Trophoblast cell (in vitro differentiated cells and primary cell): ENCODE data around the gene OPN1SW.

Experiments
- DNase-seq, 2 donors: peaks; one replicate each; pipeline ENCODE4 v3.0.0-alpha.2; 2016
- H2AFZ ChIP-seq: 2 replicates; pipeline ENCODE4 v1.6.1; 2013; ENCODE audit warnings: low read length, moderate library complexity, mild to moderate bottlenecking; ENCODE audit not compliant: insufficient read depth, poor library complexity
- H2AK5ac ChIP-seq: 2 replicates; pipeline ENCODE4 v1.6.1; 2013; ENCODE audit warnings: mild to moderate bottlenecking, low read length
- H2BK120ac ChIP-seq: 2 replicates; pipeline ENCODE4 v1.6.1; 2013; ENCODE audit warnings: low read length, mild to moderate bottlenecking, moderate library complexity; ENCODE audit not compliant: insufficient read depth, poor library complexity
- H2BK12ac ChIP-seq: 2 replicates; pipeline ENCODE4 v1.6.1; 2013; ENCODE audit warnings: mild to moderate bottlenecking, low read length, moderate library complexity
- H2BK5ac ChIP-seq: 2 replicates; pipeline ENCODE4 v1.6.1; 2013; ENCODE audit warnings: low read length, low read depth, moderate library complexity, mild to moderate bottlenecking; ENCODE audit not compliant: poor library complexity
- H3K14ac ChIP-seq: 2 replicates; pipeline ENCODE4 v1.6.1; 2013; ENCODE audit warnings: mild to moderate bottlenecking, low read length
- H3K18ac ChIP-seq: 2 replicates; pipeline ENCODE4 v1.6.1; 2013; ENCODE audit warnings: mild to moderate bottlenecking, low read length
- H3K23ac ChIP-seq: 2 replicates; pipeline ENCODE4 v1.6.1; 2013; ENCODE audit warnings: low read length
- H3K27ac ChIP-seq: 2 replicates; pipeline ENCODE4 v1.5.1; 2013; ENCODE audit warnings: low read depth, mild to moderate bottlenecking, inconsistent platforms, low read length, moderate library complexity
- H3K27me3 ChIP-seq: 2 replicates; pipeline ENCODE4 v1.6.1; 2013; ENCODE audit warnings: inconsistent platforms, mild to moderate bottlenecking, low read length, moderate library complexity; ENCODE audit not compliant: insufficient read depth
- H3K36me3 ChIP-seq, 2 experiments: 1 replicate in 1 of 2; 2 replicates in 1 of 2; pipeline ENCODE4 v1.6.1; 2013; ENCODE audit warnings: low read length in 2 of 2, mild to moderate bottlenecking in 2 of 2, moderate library complexity in 1 of 2; ENCODE audit not compliant: insufficient read depth in 2 of 2, control insufficient read depth in 1 of 2
- H3K4ac ChIP-seq: 2 replicates; pipeline ENCODE4 v1.6.1; 2013; ENCODE audit warnings: low read depth, mild to moderate bottlenecking, low read length, moderate library complexity
- H3K4me1 ChIP-seq, 2 experiments: 1 replicate in 1 of 2; 2 replicates in 1 of 2; pipeline ENCODE4 v1.6.1; 2013; ENCODE audit warnings: low read length in 2 of 2, mild to moderate bottlenecking in 2 of 2, moderate library complexity in 1 of 2; ENCODE audit not compliant: insufficient read depth in 2 of 2, control insufficient read depth in 1 of 2
- H3K4me2 ChIP-seq: 2 replicates; pipeline ENCODE4 v1.6.1; 2013; ENCODE audit warnings: inconsistent platforms, mild to moderate bottlenecking, low read length, moderate library complexity
- H3K4me3 ChIP-seq: 2 replicates; pipeline ENCODE4 v1.5.1; 2013; ENCODE audit warnings: mild to moderate bottlenecking, low read depth, low read length, inconsistent platforms
- H3K79me1 ChIP-seq: one replicate; pipeline ENCODE4 v1.6.1; 2013; ENCODE audit warnings: low read length
- H3K79me2 ChIP-seq: 2 replicates; pipeline ENCODE4 v1.6.1; 2013; ENCODE audit warnings: low read length, mild to moderate bottlenecking; ENCODE audit not compliant: control insufficient read depth, insufficient read depth, poor library complexity
- H3K9ac ChIP-seq: 2 replicates; pipeline ENCODE4 v1.6.1; 2013; ENCODE audit warnings: mild to moderate bottlenecking, low read length
- H3K9me3 ChIP-seq: 2 replicates; pipeline ENCODE4 v1.6.1; 2013; ENCODE audit warnings: low read depth, mild to moderate bottlenecking, control low read depth, inconsistent platforms, low read length; ENCODE audit not compliant: insufficient read depth
- H4K12ac ChIP-seq: 2 replicates; pipeline ENCODE4 v1.6.1; 2013; ENCODE audit warnings: low read depth, mild to moderate bottlenecking, low read length, moderate library complexity
- H4K8ac ChIP-seq: 2 replicates; pipeline ENCODE4 v1.6.1; 2013; ENCODE audit warnings: low read depth, mild to moderate bottlenecking, low read length, moderate library complexity
- H4K91ac ChIP-seq: one replicate; pipeline ENCODE4 v1.6.1; 2013; ENCODE audit warnings: low read depth, mild to moderate bottlenecking, low read length, moderate library complexity
- WGBS: extraction: QIAGEN DNeasy Blood & Tissue Kit; methylation state at CpG from one replicate; pipeline ENCODE4 v1.1.7; 2013; ENCODE audit warnings: missing lambda C conversion rate; ENCODE audit not compliant: insufficient read length, insufficient coverage; ENCODE audit errors: extremely low coverage; 5-methylcytosine and 5-hydroxymethylcytosine counted together

Gene OPN1SW

GRCh38 chr7:128799451-128799850 is 23.9 kb upstream of the OPN1SW start:
- H3K14ac ChIP-seq: no peak overlapping the region
- H4K8ac ChIP-seq: no peak overlapping the region

GRCh38 chr7:128796327-128796726 is 20.7 kb upstream of the OPN1SW start:
- peaks cover 0 to 4% of the 10 kb centered on the region in 2 experiments for H3K4me1 ChIP-seq
- no peak overlapping the region for H4K12ac ChIP-seq
- no peak overlapping the region for H4K8ac ChIP-seq
- no peak overlapping the region for H3K4ac ChIP-seq
- no peak overlapping the region for H2AFZ ChIP-seq
- no peaks in the 10 kb centered on the region for H3K9me3 ChIP-seq
- peaks cover 3% of the 10 kb centered on the region for H3K27me3 ChIP-seq
- no peak overlapping the region for H3K23ac ChIP-seq
- H3K27ac ChIP-seq: no peak overlapping the region
- H3K79me1 ChIP-seq: no peaks in the 10 kb centered on the region
- no peak overlapping the region for H3K4me3 ChIP-seq
- DNase-seq: no peak
- no peaks in the 10 kb centered on the region for H3K36me3 ChIP-seq
- H3K14ac ChIP-seq: no peak overlapping the region
- H2BK5ac ChIP-seq: no peak overlapping the region
- no peak overlapping the region for H2BK12ac ChIP-seq
- H3K4me2 ChIP-seq: no peak overlapping the region
- no peaks in the 10 kb centered on the region for H3K79me2 ChIP-seq
- H3K18ac ChIP-seq: no peak overlapping the region
- no CpG with 5 or more reads among the region's 5 CpGs for WGBS
- no peak overlapping the region for H3K9ac ChIP-seq
- H4K91ac ChIP-seq: no peak overlapping the region
- no peak overlapping the region for H2BK120ac ChIP-seq
- H2AK5ac ChIP-seq: no peak overlapping the region

More at GRCh38 chr7:128799451-128799850, 23.9 kb upstream of the OPN1SW start:
- no peaks in the 10 kb centered on the region for H3K79me1 ChIP-seq
- no peak overlapping the region for H3K4ac ChIP-seq
- no peak overlapping the region for H3K4me3 ChIP-seq
- H4K12ac ChIP-seq: no peak overlapping the region
- no peak overlapping the region for H3K27ac ChIP-seq
- H3K23ac ChIP-seq: no peak overlapping the region
- H3K36me3 ChIP-seq: no peaks in the 10 kb centered on the region
- no peak overlapping the region for H2BK12ac ChIP-seq
- H2BK120ac ChIP-seq: no peak overlapping the region
- H3K9ac ChIP-seq: no peak overlapping the region
- H2AK5ac ChIP-seq: no peak overlapping the region
- no peak overlapping the region for H2AFZ ChIP-seq
- no peaks in the 10 kb centered on the region for H3K27me3 ChIP-seq
- H3K4me2 ChIP-seq: no peak overlapping the region
- no peak overlapping the region for H3K18ac ChIP-seq
- no peak for DNase-seq
- no peak overlapping the region for H4K91ac ChIP-seq
- H3K79me2 ChIP-seq: no peaks in the 10 kb centered on the region
- WGBS: no CpG with 5 or more reads among the region's 2 CpGs
- H3K4me1 ChIP-seq: no peaks in the 10 kb centered on the region
- H3K9me3 ChIP-seq: no peaks in the 10 kb centered on the region
- no peak overlapping the region for H2BK5ac ChIP-seq

GRCh38 chr7:128795129-128795528 is 19.5 kb upstream of the OPN1SW start:
- H2BK120ac ChIP-seq: no peak overlapping the region

GRCh38 chr7:128794436-128794835 is 18.8 kb upstream of the OPN1SW start:
- no peak overlapping the region for H2AK5ac ChIP-seq
- no peaks in the 10 kb centered on the region for H3K36me3 ChIP-seq
- H3K27me3 ChIP-seq: peaks cover 3% of the 10 kb centered on the region
- H3K23ac ChIP-seq: no peak overlapping the region
- H3K79me1 ChIP-seq: peaks cover 3% of the 10 kb centered on the region
- H2AFZ ChIP-seq: no peak overlapping the region
- H2BK5ac ChIP-seq: no peak overlapping the region
- H3K4ac ChIP-seq: no peak overlapping the region
- peaks cover 0 to 7% of the 10 kb centered on the region in 2 experiments for H3K4me1 ChIP-seq
- no peak overlapping the region for H4K8ac ChIP-seq
- H3K79me2 ChIP-seq: peaks cover 2% of the 10 kb centered on the region
- no peak overlapping the region for H2BK12ac ChIP-seq
- H4K12ac ChIP-seq: no peak overlapping the region
- H3K9ac ChIP-seq: no peak overlapping the region
- no peak for DNase-seq
- H3K4me2 ChIP-seq: no peak overlapping the region
- H4K91ac ChIP-seq: no peak overlapping the region
- no CpG with 5 or more reads among the region's 8 CpGs for WGBS
- no peak overlapping the region for H2BK120ac ChIP-seq
- H3K14ac ChIP-seq: no peak overlapping the region
- no peaks in the 10 kb centered on the region for H3K9me3 ChIP-seq
- H3K18ac ChIP-seq: no peak overlapping the region
- no peak overlapping the region for H3K27ac ChIP-seq
- H3K4me3 ChIP-seq: no peak overlapping the region

More at GRCh38 chr7:128795129-128795528, 19.5 kb upstream of the OPN1SW start:
- H4K91ac ChIP-seq: no peak overlapping the region
- H3K9ac ChIP-seq: no peak overlapping the region
- no peak overlapping the region for H3K4ac ChIP-seq
- H3K9me3 ChIP-seq: no peaks in the 10 kb centered on the region
- H3K14ac ChIP-seq: no peak overlapping the region
- peaks cover 2% of the 10 kb centered on the region for H3K79me2 ChIP-seq
- no peaks in the 10 kb centered on the region for H3K36me3 ChIP-seq
- no peak overlapping the region for H4K8ac ChIP-seq
- H3K4me3 ChIP-seq: no peak overlapping the region
- no peak overlapping the region for H3K18ac ChIP-seq
- no peak overlapping the region for H3K4me2 ChIP-seq
- no peak overlapping the region for H2AFZ ChIP-seq
- H3K27ac ChIP-seq: no peak overlapping the region
- no peak overlapping the region for H2AK5ac ChIP-seq
- H2BK5ac ChIP-seq: no peak overlapping the region
- peaks cover 0 to 7% of the 10 kb centered on the region in 2 experiments for H3K4me1 ChIP-seq
- no peak for DNase-seq
- no CpG with 5 or more reads among the region's 4 CpGs for WGBS
- peaks cover 3% of the 10 kb centered on the region for H3K79me1 ChIP-seq
- no peak overlapping the region for H3K23ac ChIP-seq
- peaks cover 3% of the 10 kb centered on the region for H3K27me3 ChIP-seq
- H2BK12ac ChIP-seq: no peak overlapping the region
- H4K12ac ChIP-seq: no peak overlapping the region
